Ammon's horn (tissue), 1 donor: ENCODE measurements around the gene LRRIQ4.

Experiments
- DNase-seq: peaks from one replicate; pipeline ENCODE4 v3.0.0-alpha.2; 2016; ENCODE audit warnings: low spot score

Gene LRRIQ4

GRCh38 chr3:169812332-169813235, at the start of gene LRRIQ4, which contains the start of gene LRRC34:
Gene LRRIQ4, plus strand, starts transcription at chr3:169812870. Its CDS starts 9,052 bp downstream, at chr3:169821922.
Gene LRRC34, minus strand, starts transcription at chr3:169812904. Its CDS starts 356 bp downstream, at chr3:169812548.
- DNase-seq: peak; percentile 74

GRCh38 chr3:169764312-169764881, 48.3 kb upstream of the LRRIQ4 start:
- peak; percentile 78 for DNase-seq

GRCh38 chr3:169764882-169765612, 47.6 kb upstream of the LRRIQ4 start, which contains the start of gene TERC:
Gene TERC, minus strand, starts transcription at chr3:169765060.
- peak; percentile 93 for DNase-seq

- DNase-seq: peak; percentile 43
Measured at GRCh38 chr3:169769287-169770181, 43.1 kb upstream of the LRRIQ4 start, which contains the start of gene ACTRT3. Gene ACTRT3, minus strand, starts transcription at chr3:169769561. Its CDS starts 41 bp downstream, at chr3:169769520.

- DNase-seq: peak; percentile 78
Measured at GRCh38 chr3:169771497-169772304, 41.0 kb upstream of the LRRIQ4 start.

DNA sequence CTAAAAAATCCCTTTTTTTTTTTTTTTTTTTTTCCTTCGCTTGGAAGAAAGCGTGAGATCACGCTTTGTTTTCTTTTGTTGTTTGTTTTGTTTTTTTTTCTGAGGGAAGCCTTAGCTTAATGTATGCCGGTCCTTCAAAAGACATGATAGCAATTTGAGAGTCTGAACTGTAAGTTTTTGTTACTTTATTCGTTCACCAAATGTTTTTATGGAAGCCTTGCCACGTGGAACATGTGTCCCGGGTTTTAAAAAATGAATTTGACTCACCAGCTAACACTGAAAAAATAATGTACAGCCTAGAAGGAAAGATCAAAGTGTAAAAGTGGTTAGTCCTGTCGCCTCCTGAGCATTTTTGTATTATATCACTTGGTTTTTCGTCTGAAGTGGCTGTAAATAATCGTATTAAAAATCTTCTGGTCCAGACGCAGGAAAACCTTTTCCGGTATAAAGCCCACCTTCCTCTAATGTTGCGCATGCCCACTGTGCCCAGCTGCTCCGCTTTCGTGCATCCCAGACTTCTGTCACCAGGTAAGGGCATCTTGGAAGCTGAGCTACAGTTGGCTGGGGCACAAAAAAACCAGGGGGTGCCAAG, 40.3 kb upstream of the LRRIQ4 start:
- DNase-seq: peak; percentile 83

GRCh38 chr3:169772897-169773816, 39.5 kb upstream of the LRRIQ4 start, which contains the start of gene MYNN:
Gene MYNN, plus strand, starts transcription at chr3:169773396. Its CDS starts 900 bp downstream, at chr3:169774296.
- DNase-seq: peak; percentile 98

- no peak for DNase-seq
Measured at GRCh38 chr3:169774186-169774585, 38.5 kb upstream of the LRRIQ4 start.

DNA sequence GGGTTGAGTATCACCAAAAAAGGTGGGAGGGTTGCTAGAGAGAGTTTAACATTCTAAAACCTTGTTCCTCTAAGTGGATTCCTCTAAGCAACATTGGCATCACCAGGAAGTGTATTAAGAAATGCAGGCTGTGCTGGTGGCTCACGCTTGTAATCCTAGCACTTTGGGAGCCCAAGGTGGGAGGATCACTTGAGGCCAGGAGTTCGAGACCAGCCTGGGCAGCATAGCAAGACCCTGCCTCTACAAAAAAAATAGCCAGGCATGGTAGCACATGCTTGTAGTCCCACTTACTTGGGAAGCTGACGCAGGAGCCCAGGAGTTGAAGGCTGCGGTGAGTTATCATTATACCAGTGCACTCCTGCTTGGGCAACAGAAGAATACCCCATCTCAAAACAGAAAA, 34.8 kb upstream of the LRRIQ4 start:
- DNase-seq: no peak

GRCh38 chr3:169780742-169781141, 31.9 kb upstream of the LRRIQ4 start:
- no peak for DNase-seq

- DNase-seq: no peak
Measured at GRCh38 chr3:169781209-169781855, 31.3 kb upstream of the LRRIQ4 start.

DNA sequence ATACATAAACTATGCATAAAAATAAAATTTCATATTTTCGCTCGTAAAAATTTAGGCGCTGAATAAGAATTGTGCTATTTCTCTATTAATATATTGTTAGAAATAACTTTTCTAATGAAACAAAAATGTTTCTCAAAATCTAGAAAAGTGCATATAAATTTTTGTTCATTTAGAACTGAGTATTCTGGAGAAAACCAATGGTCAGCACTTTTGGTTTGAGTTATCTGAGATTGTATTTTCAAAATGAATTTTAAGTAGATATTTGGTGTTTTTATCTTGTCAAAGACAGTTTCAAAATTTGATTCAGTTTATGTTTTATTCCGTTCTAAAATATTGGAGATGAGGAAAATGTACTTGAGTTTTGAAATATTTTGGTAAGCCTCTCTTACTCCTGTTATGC, 25.6 kb upstream of the LRRIQ4 start:
- no peak for DNase-seq

DNA sequence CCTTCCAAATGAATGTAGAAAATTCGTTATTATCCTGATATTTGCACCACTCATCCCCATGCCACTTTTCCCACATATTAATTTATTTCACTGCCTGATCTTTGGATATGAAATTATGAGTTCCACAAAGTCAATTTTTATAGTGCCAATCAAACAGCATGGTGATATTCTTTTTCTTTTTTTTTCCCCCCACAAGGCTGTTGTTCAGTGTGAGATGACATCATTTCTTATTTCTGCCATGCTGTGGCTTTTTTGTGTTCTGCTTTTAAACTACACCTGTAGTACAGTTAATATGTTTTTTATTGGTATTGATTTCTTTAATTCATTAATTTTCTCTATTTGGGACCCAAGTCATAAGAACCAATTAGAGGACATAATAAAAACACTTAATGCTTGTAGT, 24.9 kb upstream of the LRRIQ4 start:
- DNase-seq: no peak

GRCh38 chr3:169790219-169790618, 22.5 kb upstream of the LRRIQ4 start:
- DNase-seq: no peak

DNA sequence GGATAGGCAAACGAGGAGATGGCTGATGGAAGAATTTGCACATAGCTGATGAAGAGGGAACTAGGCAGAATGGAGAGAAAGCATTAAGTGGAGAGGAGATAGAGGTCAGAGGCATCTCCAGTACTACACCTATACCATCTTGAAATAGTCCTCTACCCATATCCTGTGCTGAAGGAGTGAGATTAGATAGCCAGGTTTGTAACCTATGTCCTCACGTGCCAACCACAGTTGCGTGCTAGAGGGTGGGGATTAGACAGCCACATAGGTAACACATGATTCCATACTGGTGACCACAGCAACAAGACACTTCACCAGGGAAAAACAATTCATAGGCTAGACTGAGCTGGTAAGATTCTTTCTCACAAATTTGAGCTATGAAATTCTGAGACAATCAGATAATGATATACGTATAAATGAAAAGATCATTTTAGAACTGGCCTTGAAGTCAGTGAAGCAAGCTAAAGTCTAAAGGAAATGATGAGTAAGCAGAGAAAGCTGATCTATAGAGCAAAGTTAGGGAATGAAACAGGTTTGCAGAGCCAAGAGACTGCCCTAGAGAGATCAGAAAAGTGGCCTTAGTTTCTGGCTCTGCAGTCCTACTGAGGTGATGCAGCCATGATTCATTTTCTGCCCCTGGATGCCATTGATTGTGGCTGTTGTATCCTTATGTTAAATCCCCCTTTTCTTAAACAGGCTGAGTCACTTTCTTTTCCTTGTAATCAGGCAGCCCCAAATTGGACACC, 21.8 kb upstream of the LRRIQ4 start:
- DNase-seq: no peak

GRCh38 chr3:169792359-169792758, 20.3 kb upstream of the LRRIQ4 start:
- DNase-seq: no peak

GRCh38 chr3:169804681-169805080, 8.0 kb upstream of the LRRIQ4 start:
- DNase-seq: no peak
